ENCODE measurements around the gene GSG1.

GRCh38 chr12:13066459-13066858 is 37.0 kb downstream of the GSG1 start:
- TF ChIP-seq JUN (IDR thresholded peaks at IDR 0.05; ENCODE audit: low read depth, low read length) (no peak), POLR2A (IDR thresholded peaks at IDR 0.05; ENCODE audit: control extremely low read depth in 1 of 2, low read depth in 2 of 2, low read length in 2 of 2) (no peak)

Measured in H1 (cell line).